GM12872 (cell line): ENCODE measurements around the gene CHN1.

Experiments used
- CTCF ChIP-seq: IDR thresholded peaks from 3 replicates; pipeline ENCODE4 v1.5.1; 2011; ENCODE audit warnings: low read depth, mild to moderate bottlenecking, low read length, moderate library complexity; ENCODE audit not compliant: insufficient read depth

The CHN1 gene

GRCh38 chr2:174992886-174993285 is 12.3 kb downstream of the CHN1 start:
- TF ChIP-seq CTCF = no peak

GRCh38 chr2:174985614-174986013 is 19.6 kb downstream of the CHN1 start:
- TF ChIP-seq CTCF = 0 out of 3 replicates have a peak, but pooled peaks have one; percentile 8

- no peak for TF ChIP-seq CTCF
Observed at GRCh38 chr2:174984561-174984960, 20.6 kb downstream of the CHN1 start.

GRCh38 chr2:174981331-174981730 is 23.9 kb downstream of the CHN1 start:
- TF ChIP-seq CTCF = no peak

GRCh38 chr2:174979996-174980395 is 25.2 kb downstream of the CHN1 start:
- TF ChIP-seq CTCF = no peak

- TF ChIP-seq CTCF = no peak
Observed at GRCh38 chr2:174977364-174977763, 27.8 kb downstream of the CHN1 start.

- no peak for TF ChIP-seq CTCF
Observed at GRCh38 chr2:174974131-174974530, 31.1 kb downstream of the CHN1 start.

GRCh38 chr2:174972924-174973323 is 32.3 kb downstream of the CHN1 start:
- no peak for TF ChIP-seq CTCF
